Loucy (cell line): ENCODE measurements around the gene USP5.

Experiments used
- EZH2phosphoT487 ChIP-seq: fragments of 200-600 bp; IDR thresholded peaks from 2 replicates; pipeline ENCODE4 v1.6.1; 2018; ENCODE audit warnings: antibody characterized with exemption, mild to moderate bottlenecking, moderate library complexity, borderline replicate concordance
- TF ChIP-seq, protein P1 (sequence below): fragments of 200-600 bp; sonication (generic); conservative IDR thresholded peaks from 2 replicates; pipeline ENCODE4 v1.5.1; 2014; ENCODE audit warnings: mild to moderate bottlenecking, antibody characterized with exemption, low read length

DNA sequence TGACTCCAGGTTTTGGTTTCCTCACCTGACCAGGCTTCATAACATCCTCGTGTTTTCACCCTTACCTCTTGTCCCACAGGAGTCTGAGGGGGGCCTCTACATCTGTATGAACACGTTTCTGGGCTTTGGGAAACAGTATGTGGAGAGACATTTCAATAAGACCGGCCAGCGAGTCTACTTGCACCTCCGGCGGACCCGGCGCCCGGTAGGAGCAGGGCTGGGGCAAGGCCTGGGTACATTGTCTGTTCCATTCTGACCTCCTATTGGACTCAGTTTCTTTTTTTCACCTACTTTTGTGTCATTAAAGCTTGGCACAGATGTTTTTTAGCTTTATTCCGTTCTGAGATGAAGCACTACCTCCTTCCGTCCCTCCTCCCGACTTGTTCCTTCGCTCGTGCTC lies 3.4 kb downstream of the USP5 start:
- TF ChIP-seq, protein P1, sequence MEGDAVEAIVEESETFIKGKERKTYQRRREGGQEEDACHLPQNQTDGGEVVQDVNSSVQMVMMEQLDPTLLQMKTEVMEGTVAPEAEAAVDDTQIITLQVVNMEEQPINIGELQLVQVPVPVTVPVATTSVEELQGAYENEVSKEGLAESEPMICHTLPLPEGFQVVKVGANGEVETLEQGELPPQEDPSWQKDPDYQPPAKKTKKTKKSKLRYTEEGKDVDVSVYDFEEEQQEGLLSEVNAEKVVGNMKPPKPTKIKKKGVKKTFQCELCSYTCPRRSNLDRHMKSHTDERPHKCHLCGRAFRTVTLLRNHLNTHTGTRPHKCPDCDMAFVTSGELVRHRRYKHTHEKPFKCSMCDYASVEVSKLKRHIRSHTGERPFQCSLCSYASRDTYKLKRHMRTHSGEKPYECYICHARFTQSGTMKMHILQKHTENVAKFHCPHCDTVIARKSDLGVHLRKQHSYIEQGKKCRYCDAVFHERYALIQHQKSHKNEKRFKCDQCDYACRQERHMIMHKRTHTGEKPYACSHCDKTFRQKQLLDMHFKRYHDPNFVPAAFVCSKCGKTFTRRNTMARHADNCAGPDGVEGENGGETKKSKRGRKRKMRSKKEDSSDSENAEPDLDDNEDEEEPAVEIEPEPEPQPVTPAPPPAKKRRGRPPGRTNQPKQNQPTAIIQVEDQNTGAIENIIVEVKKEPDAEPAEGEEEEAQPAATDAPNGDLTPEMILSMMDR: no peak
- no peak for TF ChIP-seq EZH2phosphoT487
